Nephron (organoid): ENCODE results near the gene SH3PXD2A.
A peak's percentile ranks its signal among the peaks of the same experiment; 100 is the strongest.
"Not testable (repeated sequence)": the region's sequence is repeated elsewhere in the genome, so short reads cannot be mapped to it uniquely, and the experiment has no call there.

Source experiments
- H3K27ac Mint-ChIP-seq, 3 experiments: 2 replicates each; pipeline ENCODE4 v1.8.0; 2020; ENCODE audit warnings: mixed read lengths in 3 of 3, mild to moderate bottlenecking in 2 of 3, moderate library complexity in 1 of 3
- H3K27me3 Mint-ChIP-seq: 2 replicates; pipeline ENCODE4 v1.8.0; 2021; ENCODE audit warnings: low read depth, mild to moderate bottlenecking, moderate library complexity, mixed read lengths
- H3K36me3 Mint-ChIP-seq: 2 replicates; pipeline ENCODE4 v1.8.0; 2020; ENCODE audit warnings: low read depth, mixed read lengths
- H3K4me1 Mint-ChIP-seq: 2 replicates; pipeline ENCODE4 v1.8.0; 2020; ENCODE audit warnings: mixed read lengths
- H3K4me3 Mint-ChIP-seq, 3 experiments: 2 replicates each; pipeline ENCODE4 v1.8.0; 2020; ENCODE audit warnings: mild to moderate bottlenecking in 3 of 3, mixed read lengths in 3 of 3, moderate library complexity in 2 of 3
- H3K9me3 Mint-ChIP-seq: 2 replicates; pipeline ENCODE4 v1.8.0; 2020; ENCODE audit warnings: mixed read lengths
- TF ChIP-seq, protein P1 (sequence below), 3 experiments: fragments of 200-600 bp; sonication (generic); IDR thresholded peaks; one replicate each; pipeline ENCODE4 v1.5.0; 2021; ENCODE audit warnings: antibody characterized with exemption in 3 of 3; ENCODE audit not compliant: unreplicated experiment in 3 of 3

The SH3PXD2A gene

DNA sequence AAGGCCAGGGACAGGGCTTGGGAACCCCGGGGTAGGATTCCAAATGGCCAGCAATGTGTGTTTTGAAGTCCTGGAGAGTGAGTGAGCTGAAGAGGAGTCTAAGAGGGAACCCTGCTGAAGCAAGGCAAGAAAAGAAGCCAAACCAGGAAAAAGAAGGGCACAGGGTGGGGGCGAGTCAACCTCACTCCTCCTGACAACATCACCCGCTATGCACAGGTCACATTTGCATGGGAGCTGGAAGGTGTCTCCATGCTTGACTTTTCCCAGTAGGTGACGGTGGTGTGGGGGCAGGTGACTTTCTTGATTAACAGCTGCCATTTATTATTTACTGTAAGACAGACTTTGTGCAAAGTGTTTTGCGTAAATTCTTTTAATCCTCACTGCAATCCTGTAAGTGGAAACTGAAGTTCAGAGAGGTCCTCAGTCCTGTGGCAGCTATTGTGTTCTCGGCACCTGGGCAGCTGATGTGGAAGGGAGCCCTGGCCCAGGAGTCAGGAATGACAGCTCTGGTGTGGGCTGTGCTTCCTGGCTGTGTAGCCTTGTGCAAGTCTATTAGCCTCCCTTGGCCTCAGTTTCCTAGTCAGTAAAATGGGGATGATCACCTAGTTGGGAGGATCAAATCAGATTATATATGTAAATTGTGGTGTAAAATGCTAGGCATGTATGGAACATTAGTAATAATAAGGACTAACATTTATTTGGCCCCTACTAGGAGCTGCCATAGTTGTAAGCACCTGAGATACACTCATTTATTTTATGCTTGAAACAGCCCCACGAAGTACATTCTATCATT lies 90.9 kb downstream of the SH3PXD2A start:
- no peaks in the 10 kb centered on the region for H3K9me3 Mint-ChIP-seq
- H3K27me3 Mint-ChIP-seq, result peaks cover 3% of the 10 kb centered on the region
- H3K36me3 Mint-ChIP-seq, result peaks cover 9% of the 10 kb centered on the region
- no peak overlapping the region for H3K4me3 Mint-ChIP-seq
- H3K4me1 Mint-ChIP-seq, result peaks cover 43% of the 10 kb centered on the region
- H3K27ac Mint-ChIP-seq, result peak overlapping the region; percentile 8 to 50 (median 37)
- TF ChIP-seq, protein P1, sequence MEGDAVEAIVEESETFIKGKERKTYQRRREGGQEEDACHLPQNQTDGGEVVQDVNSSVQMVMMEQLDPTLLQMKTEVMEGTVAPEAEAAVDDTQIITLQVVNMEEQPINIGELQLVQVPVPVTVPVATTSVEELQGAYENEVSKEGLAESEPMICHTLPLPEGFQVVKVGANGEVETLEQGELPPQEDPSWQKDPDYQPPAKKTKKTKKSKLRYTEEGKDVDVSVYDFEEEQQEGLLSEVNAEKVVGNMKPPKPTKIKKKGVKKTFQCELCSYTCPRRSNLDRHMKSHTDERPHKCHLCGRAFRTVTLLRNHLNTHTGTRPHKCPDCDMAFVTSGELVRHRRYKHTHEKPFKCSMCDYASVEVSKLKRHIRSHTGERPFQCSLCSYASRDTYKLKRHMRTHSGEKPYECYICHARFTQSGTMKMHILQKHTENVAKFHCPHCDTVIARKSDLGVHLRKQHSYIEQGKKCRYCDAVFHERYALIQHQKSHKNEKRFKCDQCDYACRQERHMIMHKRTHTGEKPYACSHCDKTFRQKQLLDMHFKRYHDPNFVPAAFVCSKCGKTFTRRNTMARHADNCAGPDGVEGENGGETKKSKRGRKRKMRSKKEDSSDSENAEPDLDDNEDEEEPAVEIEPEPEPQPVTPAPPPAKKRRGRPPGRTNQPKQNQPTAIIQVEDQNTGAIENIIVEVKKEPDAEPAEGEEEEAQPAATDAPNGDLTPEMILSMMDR (IDR thresholded peaks at IDR 0.05; ENCODE audit: unreplicated experiment in 3 of 3), result no peak

DNA sequence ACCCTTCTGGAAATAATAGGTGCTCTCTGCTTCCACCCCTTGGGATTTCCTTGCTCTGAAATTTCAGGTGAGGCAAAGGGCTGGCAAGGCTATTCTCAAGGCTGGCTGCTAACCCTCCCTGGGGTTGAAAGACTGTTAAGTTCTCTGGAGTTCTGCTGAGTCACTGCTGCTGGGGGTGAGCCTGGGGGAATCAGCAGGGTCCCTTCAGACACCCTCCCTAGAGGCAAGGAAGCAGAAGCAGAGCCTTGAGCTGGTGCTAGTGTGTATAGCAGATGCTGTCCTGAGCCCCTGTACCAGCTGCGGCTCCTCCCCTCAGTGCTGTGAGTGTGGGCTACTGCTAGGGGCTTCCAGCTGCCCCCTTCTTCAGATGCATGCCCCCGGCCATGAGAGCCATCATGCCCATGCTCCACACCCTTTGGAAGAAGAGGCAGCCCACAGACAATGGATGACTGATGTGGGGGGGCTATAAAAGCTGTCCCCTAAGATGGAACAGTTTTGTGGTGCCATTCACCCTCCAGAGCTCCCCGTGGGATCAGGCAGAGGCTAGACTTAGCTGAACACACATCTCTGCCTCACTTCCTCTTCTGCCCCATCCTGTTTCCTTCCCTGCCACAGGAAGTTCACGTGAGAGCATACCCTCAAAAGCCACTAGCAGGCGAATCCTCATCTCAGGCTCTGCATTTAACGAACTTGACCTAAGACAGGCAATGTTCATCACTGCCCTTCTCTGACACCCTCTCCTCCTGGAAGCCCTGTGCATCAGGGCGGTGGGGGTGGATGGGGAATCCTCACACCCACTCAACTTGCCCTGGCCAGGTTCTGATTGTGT lies 91.8 kb downstream of the SH3PXD2A start:
- H3K27ac Mint-ChIP-seq, result peak overlapping the region; percentile 8 to 50 (median 37)
- peaks cover 3% of the 10 kb centered on the region for H3K27me3 Mint-ChIP-seq
- H3K4me3 Mint-ChIP-seq, result no peak overlapping the region
- H3K4me1 Mint-ChIP-seq, result peaks cover 44% of the 10 kb centered on the region
- H3K9me3 Mint-ChIP-seq, result no peaks in the 10 kb centered on the region
- TF ChIP-seq, protein P1 (IDR thresholded peaks at IDR 0.05; ENCODE audit: unreplicated experiment in 3 of 3), result no peak
- peaks cover 8% of the 10 kb centered on the region for H3K36me3 Mint-ChIP-seq

DNA sequence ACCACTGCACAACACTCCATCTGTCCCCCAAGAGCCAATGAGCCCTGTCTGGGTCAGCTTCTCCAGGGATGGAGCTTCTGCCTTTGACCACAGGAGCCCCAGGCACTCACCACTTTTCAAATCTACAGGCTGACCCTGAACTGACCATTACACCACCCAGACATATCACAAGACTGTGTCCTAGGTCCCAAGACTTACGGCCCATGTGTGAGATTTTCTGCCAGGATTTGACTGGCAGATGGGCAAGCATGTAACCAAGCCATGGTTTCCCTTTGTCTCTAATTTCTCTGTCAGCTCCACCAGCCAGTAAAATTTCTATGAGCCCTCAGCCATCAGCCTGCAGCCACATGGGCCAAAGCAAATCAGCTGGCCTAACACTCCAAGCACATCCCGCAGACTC lies 92.5 kb downstream of the SH3PXD2A start:
- Mint-ChIP-seq H3K4me1 (peaks cover 44% of the 10 kb centered on the region), H3K36me3 (peaks cover 1% of the 10 kb centered on the region), H3K27ac (peak overlapping the region in 1 of 3 experiments; percentile 20), H3K9me3 (no peaks in the 10 kb centered on the region), H3K4me3 (no peak overlapping the region), H3K27me3 (peaks cover 3% of the 10 kb centered on the region)
- TF ChIP-seq, protein P1 (IDR thresholded peaks at IDR 0.05; ENCODE audit: unreplicated experiment in 3 of 3), result no peak

GRCh38 chr10:103762162-103762561 lies 93.2 kb downstream of the SH3PXD2A start:
- peaks cover 44% of the 10 kb centered on the region for H3K4me1 Mint-ChIP-seq
- H3K4me3 Mint-ChIP-seq, result no peak overlapping the region
- no peaks in the 10 kb centered on the region for H3K9me3 Mint-ChIP-seq
- no peak overlapping the region for H3K27ac Mint-ChIP-seq
- peaks cover 3% of the 10 kb centered on the region for H3K27me3 Mint-ChIP-seq
- H3K36me3 Mint-ChIP-seq, result no peaks in the 10 kb centered on the region
- TF ChIP-seq, protein P1 (IDR thresholded peaks at IDR 0.05; ENCODE audit: unreplicated experiment in 3 of 3), result no peak

- H3K27me3 Mint-ChIP-seq, result peaks cover 3% of the 10 kb centered on the region
- no peaks in the 10 kb centered on the region for H3K9me3 Mint-ChIP-seq
These were observed 94.1 kb downstream of the SH3PXD2A start for GRCh38 chr10:103761075-103761920.

DNA sequence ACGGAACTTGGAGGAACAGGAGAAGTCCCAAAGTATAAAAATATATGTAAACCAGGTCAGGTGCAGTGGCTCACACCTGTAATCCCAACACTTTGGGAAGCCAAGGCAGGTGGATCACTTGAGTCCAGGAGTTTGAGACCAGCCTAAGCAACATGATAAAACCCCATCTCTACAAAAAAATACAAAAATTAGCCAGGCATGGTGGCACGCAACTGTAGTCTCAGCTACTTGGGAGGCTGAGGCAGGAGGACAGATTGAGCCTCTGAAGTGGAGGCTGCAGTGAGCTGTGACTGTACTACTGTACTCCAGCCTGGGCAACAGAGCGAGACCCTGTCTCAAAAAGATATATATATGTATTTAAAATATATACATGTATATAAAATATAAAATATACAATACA lies 95.1 kb downstream of the SH3PXD2A start:
- H3K4me1 Mint-ChIP-seq, result peaks cover 43% of the 10 kb centered on the region
- H3K27me3 Mint-ChIP-seq, H3K9me3 Mint-ChIP-seq, H3K36me3 Mint-ChIP-seq, H3K4me3 Mint-ChIP-seq: not testable (repeated sequence)
- peak overlapping the region in 2 of 3 experiments; percentile 86 to 90 for H3K27ac Mint-ChIP-seq

More at GRCh38 chr10:103761075-103761920, 94.1 kb downstream of the SH3PXD2A start:
- peak overlapping the region in 2 of 3 experiments; percentile 12 to 83 for H3K27ac Mint-ChIP-seq
- TF ChIP-seq, protein P1 (IDR thresholded peaks at IDR 0.05; ENCODE audit: unreplicated experiment in 3 of 3), result no peak
- no peaks in the 10 kb centered on the region for H3K36me3 Mint-ChIP-seq
- H3K4me3 Mint-ChIP-seq, result no peak overlapping the region
- peaks cover 43% of the 10 kb centered on the region for H3K4me1 Mint-ChIP-seq
